Stimulated activated CD4-positive, alpha-beta T cell treated with anti-CD3 and anti-CD28 coated beads, Interleukin-4, amount 100 ng/mL, for 1 hour (primary cell): ENCODE measurements around the gene MZF1.

Source experiments
- DNase-seq: peaks from one replicate; pipeline ENCODE4 v3.0.0-alpha.2; 2020

MZF1 gene

GRCh38 chr19:58569943-58570670 is 3.0 kb downstream of the MZF1 start:
- peak; percentile 1 for DNase-seq

- DNase-seq = no peak
Measured at GRCh38 chr19:58569191-58569942, 3.8 kb downstream of the MZF1 start.

- peak; percentile 1 for DNase-seq
Measured at GRCh38 chr19:58568453-58569130, 4.5 kb downstream of the MZF1 start.

- DNase-seq = no peak
Measured at GRCh38 chr19:58566989-58567388, 6.1 kb downstream of the MZF1 start.

- DNase-seq = no peak
Measured at GRCh38 chr19:58563823-58564222, 9.3 kb downstream of the MZF1 start.

GRCh38 chr19:58563034-58563573 is 10.0 kb downstream of the MZF1 start:
- peak; percentile 42 for DNase-seq

GRCh38 chr19:58562122-58563033 is 10.8 kb downstream of the MZF1 start:
- peak; percentile 36 for DNase-seq

- DNase-seq = no peak
Measured at GRCh38 chr19:58561373-58562121, 11.6 kb downstream of the MZF1 start.

- DNase-seq = no peak
Measured at GRCh38 chr19:58560921-58561320, 12.2 kb downstream of the MZF1 start.

GRCh38 chr19:58560007-58560887 is 12.9 kb downstream of the MZF1 start:
- DNase-seq = no peak

- DNase-seq = peak; percentile 61
Measured at GRCh38 chr19:58559275-58560006, 13.7 kb downstream of the MZF1 start.

GRCh38 chr19:58558623-58559274 is 14.4 kb downstream of the MZF1 start:
- DNase-seq = peak; percentile 100

GRCh38 chr19:58558066-58558622 is 15.0 kb downstream of the MZF1 start, which contains the start of gene UBE2M:
UBE2M (minus strand) TSS chr19:58558611; CDS start chr19:58558381, 230 bp downstream.
- peak; percentile 67 for DNase-seq

GRCh38 chr19:58557221-58558065 is 15.7 kb downstream of the MZF1 start:
- DNase-seq = no peak

- no peak for DNase-seq
Measured at GRCh38 chr19:58556622-58557220, 16.4 kb downstream of the MZF1 start.

- no peak for DNase-seq
Measured at GRCh38 chr19:58555920-58556621, 17.1 kb downstream of the MZF1 start.
